Karpas-422 (cell line): Measurements from ENCODE around the gene THSD7B. TPM values are rescaled to one million over a fixed set of nuclear protein-coding genes. Genes with fewer than 3 reads are reported as not detected.

Source experiments
- DNase-seq: peaks from one replicate; pipeline ENCODE4 v3.0.0-alpha.2; 2015
- H2AFZ ChIP-seq: fragments of 200-600 bp; sonication (generic); 2 replicates; pipeline ENCODE4 v1.6.1; 2014; ENCODE audit warnings: antibody characterized with exemption, low read length, mixed read lengths
- H3K27ac ChIP-seq: fragments of 200-600 bp; sonication (generic); 2 replicates; pipeline ENCODE4 v1.5.1; 2014; ENCODE audit warnings: mild to moderate bottlenecking, low read length, moderate library complexity
- H3K27me3 ChIP-seq: fragments of 200-600 bp; sonication (generic); 2 replicates; pipeline ENCODE4 v1.6.1; 2014; ENCODE audit warnings: low read length, mixed read lengths
- H3K36me3 ChIP-seq: fragments of 200-600 bp; sonication (generic); 2 replicates; pipeline ENCODE4 v1.6.1; 2014; ENCODE audit warnings: low read length, mixed read lengths; ENCODE audit not compliant: insufficient read depth
- H3K4me1 ChIP-seq: fragments of 200-600 bp; sonication (generic); 2 replicates; pipeline ENCODE4 v1.6.1; 2014; ENCODE audit warnings: mild to moderate bottlenecking, low read length, mixed read lengths
- H3K4me2 ChIP-seq: fragments of 200-600 bp; sonication (generic); 2 replicates; pipeline ENCODE4 v1.6.1; 2014; ENCODE audit warnings: low read length, low read depth, mild to moderate bottlenecking; ENCODE audit not compliant: poor library complexity, severe bottlenecking
- H3K4me3 ChIP-seq: fragments of 200-600 bp; sonication (generic); 2 replicates; pipeline ENCODE4 v1.5.1; 2014; ENCODE audit warnings: mild to moderate bottlenecking, antibody characterized with exemption, low read length, mixed read lengths
- H3K79me2 ChIP-seq: fragments of 200-600 bp; sonication (generic); 2 replicates; pipeline ENCODE4 v1.6.1; 2014; ENCODE audit warnings: mild to moderate bottlenecking, low read length, mixed read lengths
- H3K9ac ChIP-seq: fragments of 200-600 bp; sonication (generic); 2 replicates; pipeline ENCODE4 v1.6.0; 2014; ENCODE audit warnings: low read length
- H3K9me2 ChIP-seq: fragments of 200-600 bp; sonication (generic), shearing (Covaris generic); replicated peaks from 2 replicates; pipeline ENCODE4 v1.6.0; 2014; ENCODE audit warnings: mild to moderate bottlenecking, low read length, moderate library complexity; ENCODE audit not compliant: insufficient read depth
- H3K9me3 ChIP-seq: fragments of 300-700, 200-600 bp; sonication (generic); 2 replicates; pipeline ENCODE4 v1.6.1; 2014; ENCODE audit warnings: low read length, mixed read lengths
- H4K20me1 ChIP-seq: fragments of 200-600 bp; sonication (generic); 2 replicates; pipeline ENCODE4 v1.6.1; 2014; ENCODE audit warnings: mild to moderate bottlenecking, antibody characterized with exemption, low read length, low read depth; ENCODE audit not compliant: insufficient read depth
- total RNA-seq: library from RNA; depleted of rRNA; stranded (reverse); fragments of >200 nt; shearing (Covaris generic); gene quantifications from 2 replicates; pipeline ENCODE4 v1.2.3, GENCODE V29; 2014; ENCODE audit warnings: low replicate concordance

Gene THSD7B
- total RNA-seq, 1 experiment from 2014 or later: not detected

DNA sequence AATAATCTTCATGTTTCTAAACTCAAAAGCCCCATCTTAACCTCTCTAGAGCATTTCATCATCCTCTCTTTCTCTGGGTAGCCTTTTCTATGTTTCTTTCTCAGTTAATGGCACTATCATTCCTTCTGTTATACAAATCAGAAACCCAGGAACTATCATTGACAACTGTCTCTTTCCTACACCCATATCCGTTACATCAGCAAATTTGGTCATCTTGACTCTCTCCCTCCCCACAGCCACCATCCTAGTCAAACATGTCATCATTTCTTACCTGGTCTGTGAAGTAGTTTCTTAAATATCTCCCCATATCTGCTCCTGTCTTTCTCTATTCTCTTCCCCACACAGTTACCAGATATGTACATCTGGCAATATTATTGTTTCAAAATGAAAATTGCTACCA lies 62.8 kb downstream of the THSD7B start:
- no peak overlapping the region for H3K4me2 ChIP-seq
- no peak overlapping the region for H3K9ac ChIP-seq
- no peaks in the 10 kb centered on the region for H3K9me2 ChIP-seq
- no peak overlapping the region for H2AFZ ChIP-seq
- H3K36me3 ChIP-seq: no peaks in the 10 kb centered on the region
- H4K20me1 ChIP-seq: no peaks in the 10 kb centered on the region
- DNase-seq: no peak
- no peaks in the 10 kb centered on the region for H3K27me3 ChIP-seq
- no peaks in the 10 kb centered on the region for H3K9me3 ChIP-seq
- no peaks in the 10 kb centered on the region for H3K4me1 ChIP-seq
- H3K79me2 ChIP-seq: no peaks in the 10 kb centered on the region
- no peak overlapping the region for H3K27ac ChIP-seq
- no peak overlapping the region for H3K4me3 ChIP-seq

DNA sequence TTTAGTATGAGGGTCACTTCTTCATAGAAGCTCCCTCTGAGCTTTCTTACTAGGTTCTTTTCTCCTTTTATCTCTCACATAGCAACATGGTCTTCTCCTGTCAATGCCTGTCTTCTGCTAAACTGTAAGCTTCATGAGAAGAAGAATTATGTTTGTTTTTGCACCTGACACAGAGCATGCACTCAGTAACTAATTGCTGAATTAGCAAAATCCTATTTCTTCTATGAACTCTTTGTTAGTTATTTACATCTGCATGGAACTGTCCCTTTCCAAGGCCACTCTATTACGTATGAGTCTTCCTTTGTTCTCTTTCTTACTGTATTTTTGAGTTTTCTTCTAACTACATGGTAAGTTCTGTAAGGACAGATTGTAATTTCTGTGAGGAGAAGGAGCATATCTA lies 63.4 kb downstream of the THSD7B start:
- no peak for DNase-seq
- H3K9ac ChIP-seq: no peak overlapping the region
- H2AFZ ChIP-seq: no peak overlapping the region
- no peaks in the 10 kb centered on the region for H3K9me3 ChIP-seq
- no peaks in the 10 kb centered on the region for H3K79me2 ChIP-seq
- H4K20me1 ChIP-seq: no peaks in the 10 kb centered on the region
- no peaks in the 10 kb centered on the region for H3K36me3 ChIP-seq
- H3K4me2 ChIP-seq: no peak overlapping the region
- no peak overlapping the region for H3K27ac ChIP-seq
- H3K4me3 ChIP-seq: no peak overlapping the region
- H3K27me3 ChIP-seq: no peaks in the 10 kb centered on the region
- no peaks in the 10 kb centered on the region for H3K4me1 ChIP-seq
- H3K9me2 ChIP-seq: no peaks in the 10 kb centered on the region

DNA sequence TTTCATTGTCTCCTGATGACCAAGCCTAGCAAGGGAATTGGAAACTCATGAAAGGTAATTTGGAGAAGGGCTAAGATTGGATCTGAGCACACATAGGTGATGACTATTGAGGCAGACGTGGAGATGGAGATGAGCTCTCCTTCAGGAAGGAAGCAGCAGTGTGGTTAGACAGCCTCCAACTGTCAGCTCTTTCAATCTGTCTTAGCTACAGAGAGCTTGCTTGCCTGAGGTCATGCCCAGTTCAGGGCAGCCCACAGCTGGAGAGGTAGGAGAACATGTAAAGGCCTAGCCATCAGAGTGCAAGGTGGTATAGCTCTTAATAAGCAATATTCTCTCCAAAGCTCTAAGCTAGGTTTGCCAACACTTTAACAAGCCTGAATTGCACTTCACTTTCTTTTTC lies 79.2 kb downstream of the THSD7B start:
- Histone ChIP-seq H3K4me2 (no peak overlapping the region), H3K4me3 (no peak overlapping the region), H3K27ac (no peak overlapping the region), H3K36me3 (no peaks in the 10 kb centered on the region), H3K9ac (no peak overlapping the region), H4K20me1 (no peaks in the 10 kb centered on the region), H3K4me1 (no peaks in the 10 kb centered on the region), H2AFZ (no peak overlapping the region), H3K79me2 (no peaks in the 10 kb centered on the region), H3K27me3 (no peaks in the 10 kb centered on the region), H3K9me2 (no peaks in the 10 kb centered on the region), H3K9me3 (no peaks in the 10 kb centered on the region)
- no peak for DNase-seq

DNA sequence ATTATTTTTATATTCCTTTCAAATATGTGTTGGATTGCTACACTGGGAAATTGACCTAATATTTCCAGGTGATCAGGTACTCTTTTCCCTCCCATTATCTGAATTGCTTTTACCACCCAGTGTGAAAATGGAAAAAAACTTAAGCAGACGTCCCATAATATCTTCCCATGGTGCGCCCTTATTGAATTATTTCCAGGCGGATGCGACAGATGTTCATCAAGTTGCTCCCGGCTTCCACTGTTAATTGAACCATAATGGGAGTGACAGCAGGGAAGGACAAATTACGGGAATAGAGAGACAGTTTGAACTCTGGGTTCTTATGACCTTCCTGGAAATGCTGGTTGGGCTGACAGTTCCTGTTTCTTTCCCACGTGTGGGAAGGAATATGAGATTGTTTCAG lies 93.3 kb downstream of the THSD7B start:
- H4K20me1 ChIP-seq: no peaks in the 10 kb centered on the region

DNA sequence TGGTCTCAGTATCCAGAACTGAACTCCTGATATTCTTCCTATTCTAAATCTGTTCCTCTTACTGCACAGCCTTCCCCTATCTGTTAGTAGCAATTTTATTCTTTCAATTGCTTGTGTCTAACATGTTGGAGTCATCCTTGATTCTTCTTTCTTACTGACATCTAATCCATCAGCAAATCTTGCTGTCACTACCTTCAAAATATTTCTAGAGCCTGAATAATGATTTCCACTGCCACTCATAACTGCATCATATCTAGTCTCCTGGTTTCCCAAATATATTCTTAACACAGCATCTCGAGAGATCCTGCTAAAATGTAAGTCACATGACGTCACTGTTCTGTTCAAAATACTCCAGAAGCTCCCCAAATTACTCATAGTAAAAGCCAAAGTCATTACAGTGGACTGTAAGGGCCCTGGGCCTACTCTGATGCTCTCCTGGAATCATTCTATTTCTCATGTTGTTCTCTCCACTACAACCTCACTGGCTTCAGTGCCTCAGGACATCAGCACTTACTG lies 95.2 kb downstream of the THSD7B start:
- Histone ChIP-seq H4K20me1 (no peaks in the 10 kb centered on the region), H3K4me2 (no peak overlapping the region), H3K9me3 (no peaks in the 10 kb centered on the region), H3K4me1 (no peaks in the 10 kb centered on the region), H3K4me3 (no peak overlapping the region), H3K27me3 (no peaks in the 10 kb centered on the region), H3K79me2 (no peaks in the 10 kb centered on the region), H3K9ac (no peak overlapping the region), H3K9me2 (no peaks in the 10 kb centered on the region), H3K36me3 (no peaks in the 10 kb centered on the region), H2AFZ (no peak overlapping the region), H3K27ac (no peak overlapping the region)
- DNase-seq: no peak

More for the DNA sequence above, 93.3 kb downstream of the THSD7B start:
- Histone ChIP-seq H3K36me3 (no peaks in the 10 kb centered on the region), H3K4me3 (no peak overlapping the region), H3K27ac (no peak overlapping the region), H3K9me3 (no peaks in the 10 kb centered on the region), H3K9ac (no peak overlapping the region), H3K27me3 (no peaks in the 10 kb centered on the region), H3K79me2 (no peaks in the 10 kb centered on the region), H3K9me2 (no peaks in the 10 kb centered on the region), H2AFZ (no peak overlapping the region), H3K4me1 (no peaks in the 10 kb centered on the region), H3K4me2 (no peak overlapping the region)
- DNase-seq: no peak

DNA sequence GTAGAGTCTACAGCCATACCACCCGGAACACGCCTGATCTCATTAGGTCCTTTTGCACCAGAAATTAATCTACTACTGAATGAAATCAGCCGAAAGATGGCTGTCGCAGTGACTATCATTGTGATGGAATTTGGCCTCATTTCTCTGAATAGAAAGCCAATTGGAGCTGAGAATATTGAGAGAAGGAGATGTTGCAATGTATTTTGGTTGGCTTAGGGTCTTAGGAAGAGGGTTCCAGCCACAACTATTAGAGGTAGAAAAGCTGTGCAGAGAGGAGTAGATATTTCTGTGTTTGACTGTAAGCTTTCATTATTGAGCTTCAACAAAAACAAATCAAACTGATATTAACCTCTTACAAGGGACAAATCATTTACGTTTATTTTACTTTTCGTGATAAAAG lies 98.1 kb downstream of the THSD7B start:
- Histone ChIP-seq H3K36me3 (no peaks in the 10 kb centered on the region), H3K4me3 (no peak overlapping the region), H3K9me3 (no peaks in the 10 kb centered on the region), H3K4me2 (no peak overlapping the region), H3K27me3 (no peaks in the 10 kb centered on the region), H3K27ac (no peak overlapping the region), H2AFZ (no peak overlapping the region), H3K9me2 (no peaks in the 10 kb centered on the region), H4K20me1 (no peaks in the 10 kb centered on the region), H3K79me2 (no peaks in the 10 kb centered on the region), H3K4me1 (no peaks in the 10 kb centered on the region), H3K9ac (no peak overlapping the region)
- DNase-seq: no peak

DNA sequence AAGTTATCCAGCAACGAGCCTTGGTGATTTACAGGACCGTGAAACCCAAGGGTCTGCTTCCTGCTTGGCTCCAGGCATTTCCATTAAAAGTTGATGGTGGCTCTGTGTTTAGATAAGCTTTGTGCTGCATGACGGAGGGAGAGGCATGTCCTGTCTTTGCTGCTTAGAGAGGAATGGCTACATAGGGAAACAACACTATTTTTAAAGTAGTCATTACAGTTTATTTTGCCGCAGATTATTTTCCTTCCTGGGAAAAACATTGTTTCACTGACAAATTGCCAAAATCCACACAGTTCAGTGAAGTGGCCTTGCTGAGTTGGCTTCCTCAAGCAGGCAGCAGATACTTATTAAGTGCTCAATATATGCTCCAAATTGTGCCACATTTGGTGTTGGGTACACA lies 98.5 kb downstream of the THSD7B start:
- no peak for DNase-seq
- Histone ChIP-seq H3K27ac (no peak overlapping the region), H3K9me2 (no peaks in the 10 kb centered on the region), H3K4me3 (no peak overlapping the region), H3K9ac (no peak overlapping the region), H3K79me2 (no peaks in the 10 kb centered on the region), H3K9me3 (no peaks in the 10 kb centered on the region), H3K4me2 (no peak overlapping the region), H3K27me3 (no peaks in the 10 kb centered on the region), H4K20me1 (no peaks in the 10 kb centered on the region), H3K4me1 (no peaks in the 10 kb centered on the region), H2AFZ (no peak overlapping the region), H3K36me3 (no peaks in the 10 kb centered on the region)

DNA sequence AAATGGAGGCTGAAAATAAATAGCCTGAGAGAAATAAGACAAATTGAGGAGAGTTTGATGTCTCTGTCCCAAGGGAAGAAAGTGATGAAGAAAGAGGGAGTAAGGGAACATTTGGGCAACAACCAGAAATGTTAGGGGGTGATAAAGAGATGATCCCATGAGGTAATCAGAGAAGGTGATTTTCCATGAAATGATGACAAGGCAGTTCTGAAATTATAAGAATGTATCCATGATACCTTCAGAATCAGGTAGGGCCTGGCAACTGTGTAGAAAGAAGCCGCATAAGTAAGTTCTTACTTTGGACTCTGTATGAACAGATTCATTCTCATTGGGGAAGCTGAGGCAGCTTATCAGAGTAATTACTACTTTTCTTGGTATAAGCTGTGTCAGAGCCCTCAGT lies 106.1 kb downstream of the THSD7B start:
- no peak overlapping the region for H2AFZ ChIP-seq
- H3K4me2 ChIP-seq: no peak overlapping the region
- H3K4me1 ChIP-seq: no peaks in the 10 kb centered on the region
- DNase-seq: no peak
- H3K36me3 ChIP-seq: no peaks in the 10 kb centered on the region
- no peak overlapping the region for H3K9ac ChIP-seq
- no peak overlapping the region for H3K27ac ChIP-seq
- no peaks in the 10 kb centered on the region for H3K9me2 ChIP-seq
- H3K4me3 ChIP-seq: no peak overlapping the region
- H3K79me2 ChIP-seq: no peaks in the 10 kb centered on the region
- H3K27me3 ChIP-seq: no peaks in the 10 kb centered on the region
- H4K20me1 ChIP-seq: no peaks in the 10 kb centered on the region
- no peaks in the 10 kb centered on the region for H3K9me3 ChIP-seq

DNA sequence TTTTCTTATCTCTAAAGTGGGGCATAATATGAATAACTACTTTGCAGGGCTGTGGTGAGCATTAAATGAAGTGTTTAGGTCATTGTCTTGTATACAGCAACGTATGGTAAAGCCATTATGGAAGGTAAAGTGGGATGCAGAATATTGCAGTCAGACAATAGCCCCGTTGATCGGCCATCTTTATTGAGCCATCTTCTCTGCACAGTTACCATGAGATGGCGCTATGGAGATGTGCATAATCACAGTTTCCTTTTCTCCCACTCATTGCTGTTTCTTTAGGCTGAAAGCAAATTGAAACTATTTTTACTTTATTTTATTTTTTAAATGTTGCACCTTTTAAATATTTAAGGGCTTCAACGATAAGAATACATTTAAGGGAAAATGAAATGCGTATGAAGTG lies 108.9 kb downstream of the THSD7B start:
- Histone ChIP-seq H3K36me3 (no peaks in the 10 kb centered on the region), H3K4me2 (no peak overlapping the region), H3K9me3 (no peaks in the 10 kb centered on the region), H3K4me3 (no peak overlapping the region), H4K20me1 (no peaks in the 10 kb centered on the region), H2AFZ (peak overlapping the region; percentile 69; the same call in 1 of the 2 replicates), H3K9me2 (no peaks in the 10 kb centered on the region), H3K27me3 (no peaks in the 10 kb centered on the region), H3K27ac (no peak overlapping the region), H3K4me1 (no peaks in the 10 kb centered on the region), H3K79me2 (no peaks in the 10 kb centered on the region), H3K9ac (no peak overlapping the region)
- DNase-seq: peak; percentile 73
